PC-3 (cell line): ENCODE data around the gene LSM12.

Source experiments
- CTCF ChIP-seq: fragments of 300-600 bp; sonication (generic); conservative IDR thresholded peaks from 2 replicates; pipeline ENCODE4 v1.5.1; 2017; ENCODE audit warnings: antibody characterized with exemption, low read depth, mild to moderate bottlenecking, low read length
- EZH2 ChIP-seq: fragments of 300-600 bp; sonication (generic); IDR thresholded peaks from one replicate; pipeline ENCODE4 v1.6.1; 2017; ENCODE audit warnings: antibody characterized with exemption, mild to moderate bottlenecking, low read length; ENCODE audit not compliant: unreplicated experiment
- EZH2phosphoT487 ChIP-seq: fragments of 300-600 bp; sonication (generic); IDR thresholded peaks from 2 replicates; pipeline ENCODE4 v1.6.1; 2018; ENCODE audit warnings: mild to moderate bottlenecking, antibody characterized with exemption, low read length, borderline replicate concordance

GRCh38 chr17:44065668-44066203 is 735 bp downstream of the LSM12 start:
- TF ChIP-seq CTCF (no peak), EZH2 (no peak), EZH2phosphoT487 (no peak)
